GM19328 (cell line): Measurements from ENCODE around the gene IGFL2.
"Not testable (repeated sequence)": the region's sequence is repeated elsewhere in the genome, so short reads cannot be mapped to it uniquely, and the experiment has no call there.

ENCODE experiments used
- ATAC-seq: cut with Tn5 transposase; IDR thresholded peaks from one replicate; pipeline ENCODE4 v1.9.1; 2021; ENCODE audit warnings: mild to moderate bottlenecking, moderate library complexity; ENCODE audit not compliant: unreplicated experiment

Gene IGFL2

DNA sequence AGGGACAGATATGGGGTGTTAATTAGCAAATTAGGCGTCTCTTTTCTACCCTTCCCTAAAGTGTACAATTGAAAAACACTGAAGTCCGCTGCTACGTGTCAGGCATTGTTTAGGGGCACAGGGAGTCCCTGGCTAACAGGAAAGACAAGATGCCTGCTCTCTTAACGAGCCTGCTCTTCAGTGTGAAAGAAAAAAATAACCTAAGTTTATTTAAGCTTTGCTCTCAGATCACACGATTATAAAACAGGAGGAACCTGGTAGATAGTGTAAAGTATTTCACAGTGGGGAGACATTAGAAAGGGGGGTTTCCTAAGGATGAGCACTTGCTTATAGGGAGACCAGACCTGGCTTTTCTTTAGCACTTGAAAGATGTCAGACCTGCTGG is 38.7 kb downstream of the IGFL2 start:
- ATAC-seq: no peak

DNA sequence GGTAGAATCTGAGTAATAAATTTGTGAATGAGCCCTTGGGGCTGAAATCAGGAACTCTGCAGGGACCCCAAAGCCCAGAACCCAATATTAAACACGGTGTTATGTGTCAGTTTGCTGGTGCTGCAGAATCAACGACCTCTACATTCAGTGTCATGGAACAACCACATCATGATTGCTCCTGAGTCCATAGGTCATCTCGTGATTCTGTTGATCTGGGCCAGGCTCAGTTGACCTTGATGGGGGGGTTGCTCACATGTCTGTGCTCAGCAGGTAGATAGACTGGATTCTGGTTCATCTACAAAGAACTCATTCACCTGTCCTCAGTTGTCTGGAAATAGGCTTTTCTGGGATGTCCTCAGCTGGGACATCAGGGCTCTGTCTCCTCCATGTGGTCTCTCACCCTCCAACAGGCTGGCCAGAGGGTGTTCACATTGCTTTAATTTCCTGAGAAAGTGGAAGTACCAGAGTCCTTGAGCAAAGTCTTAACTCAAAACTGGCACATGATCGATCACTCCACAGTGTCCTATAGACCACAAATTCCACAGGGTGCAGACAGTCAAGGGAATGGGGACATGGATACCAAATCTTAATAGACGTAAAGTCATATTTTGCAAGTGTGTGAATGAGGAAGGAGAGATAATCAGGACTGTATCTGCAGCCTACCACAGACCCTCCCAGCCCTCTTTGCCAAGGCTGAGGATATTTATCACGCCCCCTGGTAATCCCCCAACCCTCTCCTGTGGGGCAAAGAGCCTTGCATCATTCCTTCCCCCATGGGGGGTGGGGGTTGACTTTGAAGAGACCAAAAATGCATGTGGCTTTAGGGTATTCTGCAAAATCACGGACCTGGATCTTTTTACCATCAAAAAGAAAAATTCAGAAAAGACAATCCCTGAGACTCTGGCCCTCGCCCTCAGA is 42.2 kb downstream of the IGFL2 start:
- no peak for ATAC-seq

DNA sequence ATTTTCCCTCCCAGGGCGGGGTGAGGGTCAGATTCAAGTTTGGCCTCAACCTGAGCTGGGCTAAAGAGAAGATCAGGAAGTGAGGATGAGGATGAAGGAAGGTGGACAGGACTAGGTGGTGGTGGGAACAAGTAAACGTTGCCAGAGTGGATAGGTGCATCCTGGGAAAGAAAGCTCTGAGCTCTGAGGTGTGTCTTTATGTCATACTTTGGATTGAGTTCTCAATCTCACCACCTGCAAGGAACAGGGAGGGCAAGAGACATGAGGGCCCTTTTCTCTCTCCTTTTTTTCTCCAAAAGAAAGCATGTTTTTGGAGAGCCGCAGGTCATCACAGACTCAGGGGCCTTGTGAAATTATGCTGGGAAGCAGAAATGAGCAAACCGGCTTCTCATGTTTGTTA is 43.3 kb downstream of the IGFL2 start:
- no peak for ATAC-seq

DNA sequence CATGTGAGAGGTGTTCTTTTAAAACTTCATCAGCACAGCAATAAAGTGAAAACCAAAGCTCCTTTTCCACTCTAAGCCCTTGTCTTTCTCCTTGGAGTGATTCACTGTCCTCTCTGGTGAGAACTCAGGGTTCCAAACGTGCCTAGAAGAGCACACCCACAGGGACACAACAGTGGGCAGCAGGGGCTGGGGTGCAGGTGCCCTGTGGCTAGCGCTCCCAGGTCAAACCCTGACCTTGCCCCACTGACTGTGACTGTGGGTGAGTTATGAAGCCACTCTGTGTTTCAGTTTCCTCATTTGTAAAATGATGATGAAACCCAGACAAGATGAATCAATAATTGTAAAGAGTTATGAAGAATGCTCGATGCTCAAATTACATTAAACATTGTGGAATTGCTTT is 43.9 kb downstream of the IGFL2 start:
- no peak for ATAC-seq

DNA sequence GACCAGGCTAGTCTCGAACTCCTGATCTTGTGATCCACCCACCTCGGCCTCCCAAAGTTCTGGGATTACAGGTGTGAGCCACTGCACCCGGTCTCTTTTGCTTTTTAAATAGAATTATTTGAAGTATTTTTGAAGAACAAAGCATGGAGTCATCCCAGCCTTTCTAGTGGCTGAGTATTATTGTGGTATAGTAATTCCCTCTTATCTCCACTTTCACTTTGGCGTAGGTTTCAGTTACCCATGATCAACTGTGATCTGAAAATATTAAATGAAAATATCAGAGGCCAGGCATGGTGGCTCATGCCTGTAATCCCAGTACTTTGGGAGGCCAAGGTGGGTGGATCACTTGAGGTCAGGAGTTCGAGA is 44.6 kb downstream of the IGFL2 start:
- not testable (repeated sequence) for ATAC-seq

DNA sequence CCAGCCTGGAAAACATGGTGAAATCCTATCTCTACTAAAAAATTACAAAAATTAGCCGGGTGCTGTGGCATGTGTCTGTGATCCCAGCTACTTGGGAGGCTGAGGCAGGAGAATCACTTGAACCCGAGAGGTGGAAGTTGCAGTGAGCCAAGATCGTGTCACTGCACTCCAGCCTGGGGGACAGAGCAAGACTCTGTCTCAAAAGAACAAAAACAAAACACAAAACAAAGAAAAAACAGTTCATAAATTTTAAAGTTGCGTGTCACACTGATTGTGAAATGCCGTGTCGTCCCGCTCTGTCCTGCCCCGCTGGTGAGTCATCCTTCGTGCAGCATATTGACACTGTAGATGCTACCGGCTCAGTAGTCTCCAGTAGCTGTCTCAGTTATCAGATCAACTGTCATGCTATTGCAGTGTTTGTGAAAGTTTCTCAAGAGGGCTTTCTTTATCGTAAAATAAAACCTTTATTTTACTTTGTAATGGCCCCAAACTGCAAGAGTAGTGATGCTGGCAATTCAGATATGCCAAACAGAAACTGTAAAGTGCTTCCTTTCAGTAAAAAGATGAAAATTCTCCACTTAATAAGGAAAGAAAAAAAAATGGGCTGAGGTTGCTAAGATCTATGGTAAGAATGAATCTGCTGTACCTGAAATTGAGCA is 45.1 kb downstream of the IGFL2 start:
- no peak for ATAC-seq

DNA sequence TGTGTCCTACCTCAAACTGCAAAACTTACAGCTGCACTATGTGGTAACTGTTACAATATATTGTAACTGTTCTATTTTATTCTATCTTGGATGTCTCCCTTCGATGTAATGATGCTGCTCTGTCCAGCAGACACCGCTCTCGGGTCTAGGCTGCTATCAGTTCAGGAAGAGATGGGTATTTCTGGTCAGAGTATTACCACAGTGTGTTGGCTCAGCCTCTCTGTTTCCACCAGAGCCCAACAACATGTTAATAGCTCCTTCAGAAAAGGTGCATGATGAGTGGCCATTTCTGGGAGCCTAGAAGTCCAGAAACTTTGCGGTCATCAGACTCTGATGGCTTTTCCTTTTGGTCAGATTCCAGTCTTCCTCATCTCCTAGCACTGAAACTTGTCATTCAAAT is 45.6 kb downstream of the IGFL2 start:
- ATAC-seq: no peak

DNA sequence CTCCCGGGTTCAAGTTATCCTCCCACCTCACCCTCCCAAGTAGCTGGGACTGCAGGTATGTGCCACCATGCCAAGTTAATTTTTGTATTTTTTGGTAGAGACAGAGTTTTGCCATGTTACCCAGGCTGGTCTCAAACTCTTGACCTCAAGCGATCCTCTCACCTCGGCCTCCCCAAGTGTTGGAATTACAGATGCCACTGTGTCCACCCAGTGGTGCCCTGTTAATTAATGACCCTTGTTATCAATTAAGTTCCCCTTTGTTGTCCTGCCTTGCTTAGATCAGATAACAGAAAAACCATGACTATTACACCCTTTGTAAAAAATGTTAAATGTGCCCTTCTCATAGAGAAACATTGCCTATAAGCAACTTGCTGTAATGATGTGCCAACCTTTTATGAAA is 47.1 kb downstream of the IGFL2 start:
- no peak for ATAC-seq

DNA sequence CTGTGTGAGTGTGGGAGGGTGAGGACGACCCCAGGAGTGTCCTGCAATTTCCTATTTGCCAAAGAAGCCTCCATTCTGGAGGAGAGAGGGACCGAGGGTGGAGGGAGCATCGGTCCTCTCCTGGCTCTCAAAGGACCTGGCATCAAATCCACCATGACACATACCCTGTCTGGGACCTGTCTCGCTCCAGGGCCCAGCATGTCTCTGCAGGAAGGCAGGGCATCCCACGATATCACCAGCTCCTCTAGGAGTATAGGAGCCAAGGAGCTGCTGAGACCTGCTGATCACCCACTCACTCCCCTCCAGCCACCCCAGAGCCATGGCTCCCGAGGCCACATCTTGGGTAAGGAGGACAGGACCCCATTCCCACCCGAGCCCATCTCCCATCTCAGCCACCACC is 47.9 kb downstream of the IGFL2 start:
- ATAC-seq: not testable (repeated sequence)

DNA sequence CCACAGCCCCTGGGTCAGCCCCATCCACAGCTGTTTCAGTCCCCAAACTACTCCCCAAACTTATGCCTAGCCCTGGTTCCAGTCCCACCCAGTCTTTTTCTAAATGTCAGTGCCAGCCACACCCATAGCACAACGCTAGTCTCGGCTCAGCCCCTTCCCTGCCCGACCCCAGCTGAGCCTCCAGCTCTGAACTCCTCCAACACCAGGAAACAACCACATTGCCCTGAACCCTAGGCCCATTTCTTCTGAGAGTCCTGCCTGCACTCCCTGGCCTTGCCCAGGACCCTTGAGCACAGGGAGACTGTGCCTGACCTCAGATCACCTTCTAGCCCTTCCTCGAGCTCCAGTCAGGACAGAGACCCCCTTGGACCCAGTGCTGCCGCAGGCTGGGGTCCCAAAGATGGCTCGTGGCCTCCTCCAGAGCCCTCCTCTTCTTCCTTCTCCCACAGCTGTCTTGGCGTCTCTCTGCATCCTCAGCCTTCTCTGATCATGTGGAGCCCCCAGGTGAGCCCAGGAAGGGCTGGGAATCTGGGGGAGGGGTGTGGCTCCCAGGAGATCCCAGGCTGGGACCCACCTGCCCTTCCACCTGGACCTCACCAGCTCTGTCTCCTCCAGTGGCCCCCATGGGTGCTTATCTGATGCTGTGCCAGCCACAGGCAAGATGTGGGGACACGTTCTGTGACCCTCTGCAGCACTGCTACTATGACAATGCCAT is 48.5 kb downstream of the IGFL2 start:
- no peak for ATAC-seq

DNA sequence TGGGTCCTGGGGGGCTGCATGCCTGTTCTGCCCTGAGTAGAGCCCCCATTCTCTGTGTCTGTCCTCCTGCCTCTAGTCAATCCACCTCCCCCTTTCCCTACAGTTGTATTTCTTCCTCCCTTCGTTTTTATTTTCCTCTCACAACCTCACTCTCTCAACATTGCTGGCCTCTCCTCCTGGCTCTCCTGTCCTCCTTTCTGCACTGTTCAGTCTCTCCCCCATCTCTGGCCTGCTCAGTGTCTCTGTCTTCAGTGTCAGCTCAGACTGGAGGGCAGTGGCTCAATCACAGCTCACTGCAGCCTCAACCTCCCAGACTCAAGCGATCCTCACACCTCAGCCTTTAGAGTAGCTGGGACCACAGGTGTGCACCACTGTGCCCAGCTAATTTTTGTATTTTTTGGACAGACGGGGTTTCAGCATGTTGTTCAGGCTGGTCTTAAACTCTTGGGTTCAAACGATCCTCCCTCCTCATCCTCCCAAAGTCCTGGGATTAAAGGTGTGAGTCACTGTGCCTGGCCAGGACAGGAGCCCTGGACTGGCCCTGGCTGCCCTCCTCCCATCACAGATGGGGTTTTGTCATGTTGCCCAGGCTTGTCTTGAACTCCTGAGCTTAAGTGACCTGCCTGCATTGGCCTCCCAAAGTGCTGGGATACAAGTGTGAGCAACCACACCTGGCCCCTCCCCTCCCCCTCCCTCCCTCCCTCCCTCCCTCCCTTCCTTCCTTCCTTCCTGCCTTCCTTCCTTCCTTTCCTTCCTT is 49.5 kb downstream of the IGFL2 start:
- ATAC-seq: no peak

DNA sequence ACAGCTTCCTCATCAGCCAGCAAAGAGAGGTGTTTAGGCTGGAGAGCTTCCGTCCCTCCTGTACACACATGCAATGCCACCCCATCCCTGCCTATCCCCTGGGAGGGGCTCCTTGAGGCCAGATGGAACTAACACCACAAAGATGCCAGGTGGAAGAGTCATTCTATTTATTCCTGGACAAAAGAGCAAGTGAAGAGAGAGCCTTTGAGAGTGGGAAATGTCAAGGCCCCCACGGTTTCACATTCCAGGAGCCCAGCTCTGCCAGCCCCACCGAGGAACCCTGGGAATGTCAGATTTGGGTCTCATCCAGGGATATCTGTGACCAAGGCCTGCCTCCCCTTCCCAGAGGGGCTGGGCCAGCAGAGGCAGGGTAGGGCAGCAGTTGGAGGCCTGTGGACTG is 50.7 kb downstream of the IGFL2 start:
- ATAC-seq: no peak

DNA sequence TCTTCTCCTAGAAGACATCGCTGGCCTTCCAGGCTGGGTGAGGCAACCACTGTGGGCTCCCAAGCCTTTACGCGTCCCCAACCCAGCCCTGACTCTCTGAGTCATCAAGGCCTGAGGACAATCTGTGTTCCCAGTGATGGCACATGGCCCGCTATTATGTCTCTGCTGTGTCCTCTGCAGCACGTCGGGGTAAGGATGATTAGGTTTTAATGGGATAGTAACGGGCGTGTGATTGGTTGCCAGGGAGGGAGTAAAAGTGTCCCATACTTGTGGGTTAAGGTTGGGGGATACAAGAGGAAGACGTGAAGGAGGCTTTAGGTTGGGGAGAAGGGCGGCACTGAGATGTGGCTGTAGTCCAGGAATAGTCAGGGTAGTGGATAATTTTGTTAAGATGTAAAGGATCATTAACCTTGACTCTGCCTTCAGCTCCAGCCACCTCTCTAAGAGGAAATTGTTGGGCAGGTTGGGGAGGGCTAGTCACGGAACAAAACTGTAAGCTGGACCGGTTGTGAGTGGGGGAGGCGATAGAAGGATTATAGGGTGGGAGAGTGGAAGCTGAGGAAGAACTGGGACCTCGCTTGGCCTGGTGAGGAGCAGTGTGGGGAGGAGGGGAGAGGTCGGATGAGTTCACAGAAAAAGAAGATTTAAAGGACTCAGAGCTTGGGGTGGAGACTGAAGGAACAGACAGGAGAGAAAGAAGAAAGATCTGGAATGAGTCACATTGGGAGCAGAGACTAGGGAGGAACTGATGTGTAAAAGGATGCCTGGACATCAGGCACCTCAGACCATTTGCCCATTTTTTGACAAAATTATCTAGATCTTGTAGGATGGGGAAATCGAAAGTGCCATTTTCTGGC is 53.6 kb downstream of the IGFL2 start:
- no peak for ATAC-seq

DNA sequence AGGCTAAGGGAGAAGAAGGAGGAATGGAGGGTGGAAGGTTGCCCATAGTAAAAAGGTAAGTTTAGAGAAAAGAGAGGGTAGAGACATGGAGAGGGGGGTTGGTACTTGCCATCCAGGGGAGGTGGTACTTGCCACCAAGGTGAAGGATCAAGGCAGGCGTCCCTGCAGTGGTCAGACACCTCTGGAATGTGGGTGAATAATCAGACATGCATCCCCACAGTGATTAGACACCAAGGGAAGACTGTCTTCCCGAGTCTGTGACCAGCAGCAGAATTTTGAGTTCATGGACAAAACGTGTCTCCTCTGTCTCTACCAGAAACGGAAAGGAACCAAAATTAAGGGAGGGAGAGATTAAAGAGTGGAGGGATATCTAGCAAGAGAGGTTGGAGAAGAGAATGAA is 54.4 kb downstream of the IGFL2 start:
- ATAC-seq: no peak

DNA sequence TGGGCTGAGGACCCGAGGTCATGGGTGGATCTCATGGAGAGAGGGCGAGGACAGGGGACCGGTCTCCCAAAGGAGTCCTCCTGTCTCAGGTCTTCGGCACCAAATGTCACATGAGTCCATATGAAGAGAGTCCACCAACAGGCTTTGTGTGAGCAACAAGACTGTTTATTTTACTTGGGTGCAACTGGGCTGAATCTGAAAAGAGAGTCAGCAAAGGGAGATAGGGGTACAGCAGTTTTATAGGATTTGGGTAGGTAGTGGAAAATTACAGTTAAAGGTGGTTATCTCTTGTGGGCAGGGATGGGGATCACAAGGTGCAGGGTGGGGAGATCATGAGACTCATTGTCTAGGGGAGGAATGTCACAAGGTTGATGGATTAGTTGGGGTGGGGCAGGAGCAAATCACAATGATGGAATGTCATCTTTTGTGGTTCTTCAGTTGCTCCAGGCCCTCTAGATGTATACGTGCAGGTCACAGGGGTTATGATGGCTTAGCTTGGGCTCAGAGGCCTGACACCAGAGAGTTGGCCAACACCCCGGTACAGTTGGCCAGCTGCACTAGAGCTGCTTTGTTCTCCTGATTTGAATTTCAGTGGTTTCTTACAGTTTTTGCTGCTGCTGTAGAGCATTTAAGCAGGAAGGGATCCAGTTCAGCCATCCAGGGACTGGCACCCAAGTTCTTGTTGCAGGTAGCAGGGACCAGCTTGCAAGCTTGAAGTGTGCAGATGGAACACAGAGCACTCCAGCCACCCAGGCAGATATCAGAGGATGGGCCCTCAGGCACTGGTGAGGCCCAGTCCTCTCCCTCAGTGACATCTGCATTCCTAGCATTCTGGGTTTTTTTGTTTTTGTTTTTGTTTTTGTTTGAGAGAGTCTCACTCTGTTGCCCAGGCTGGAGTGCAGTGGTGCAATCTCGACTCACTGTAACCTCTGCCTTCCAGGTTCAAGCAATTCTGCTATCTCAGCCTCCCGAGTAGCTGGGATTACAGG is 55.1 kb downstream of the IGFL2 start:
- ATAC-seq: no peak

DNA sequence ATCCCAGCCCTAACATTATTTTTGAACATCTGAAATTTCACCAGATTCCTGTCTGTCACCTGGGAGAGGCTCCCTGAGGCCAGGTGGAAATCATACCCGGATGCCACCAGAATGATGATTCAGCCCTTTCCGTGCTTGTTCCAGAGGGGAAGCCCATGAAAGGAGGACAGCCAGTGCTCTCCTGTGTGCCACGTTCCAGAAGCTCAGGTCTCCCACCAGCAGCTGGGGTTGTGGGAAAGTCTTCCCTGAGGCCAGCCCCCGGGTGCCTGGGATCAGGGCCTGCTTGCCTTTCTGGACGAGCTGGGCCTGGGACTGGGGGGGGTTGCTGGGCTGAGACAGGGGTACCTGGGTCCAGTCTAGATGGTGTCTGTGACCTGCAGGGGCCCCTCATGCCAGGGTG is 56.0 kb downstream of the IGFL2 start:
- no peak for ATAC-seq

DNA sequence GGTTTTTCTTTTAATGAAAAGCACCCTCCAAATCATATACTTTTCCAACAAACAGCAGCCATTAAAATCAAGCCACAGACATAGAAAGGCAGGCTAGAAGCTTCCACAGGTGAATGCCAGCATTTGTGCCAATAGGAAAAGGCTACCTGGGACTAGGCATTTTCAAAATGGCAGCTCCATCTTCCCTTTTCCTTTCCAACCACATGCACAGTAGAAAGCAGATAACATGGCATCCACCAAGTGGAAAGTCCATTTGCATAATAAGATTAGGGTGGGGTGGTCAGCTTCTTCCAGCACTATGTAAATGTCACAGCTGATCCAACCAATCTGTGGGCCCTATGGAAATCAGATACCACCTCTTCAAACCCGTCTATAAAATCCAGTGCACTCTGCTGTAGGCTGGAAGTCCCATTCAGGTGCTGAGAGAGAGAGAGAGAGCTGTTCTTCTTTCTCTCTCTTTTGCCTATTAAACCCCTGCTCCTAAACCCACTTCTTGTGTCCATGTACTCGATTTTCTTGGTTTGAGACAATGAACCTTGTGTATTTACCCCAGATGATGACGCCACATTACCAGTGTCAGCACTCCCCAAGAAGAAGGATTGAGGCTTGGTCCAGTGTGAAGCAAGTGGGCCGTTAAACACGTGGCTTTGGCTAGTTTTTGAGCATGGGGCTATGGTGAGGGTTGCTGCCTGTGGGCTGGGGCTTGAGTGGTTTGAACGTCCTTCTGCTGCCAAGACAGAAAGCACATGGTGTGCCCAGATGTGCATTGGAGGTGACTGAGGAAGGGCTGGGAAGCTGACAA is 57.3 kb downstream of the IGFL2 start:
- no peak for ATAC-seq

DNA sequence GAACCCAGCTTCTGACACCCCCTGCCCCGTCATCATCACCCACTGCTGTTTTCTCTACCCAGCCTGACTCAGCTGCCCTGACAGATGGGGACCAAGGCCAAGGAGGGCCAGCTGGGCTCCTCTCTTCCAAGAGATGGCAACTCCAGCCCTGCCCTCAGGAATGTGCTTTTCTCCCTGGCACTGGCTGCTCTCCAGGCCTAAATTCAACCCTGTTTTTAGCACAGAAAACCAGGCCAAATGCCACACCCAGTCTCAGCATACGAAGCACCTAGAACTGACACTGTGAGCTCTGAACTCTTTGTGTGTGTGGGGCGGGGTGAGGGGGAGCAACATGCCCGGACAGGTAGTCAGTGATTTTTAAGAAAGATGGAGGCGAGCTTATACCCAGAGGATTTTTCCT is 58.1 kb downstream of the IGFL2 start:
- ATAC-seq: no peak
